Hepatocyte (in vitro differentiated cells): ENCODE data around the gene MRM3. TPM values are rescaled to one million over a fixed set of nuclear protein-coding genes. Genes with fewer than 3 reads are reported as not detected.

Source experiments
- DNase-seq: peaks from one replicate; pipeline ENCODE4 v3.0.0-alpha.2; 2016; ENCODE audit warnings: low spot score
- H2AFZ ChIP-seq: fragments of 200-600 bp; sonication (generic); 2 replicates; pipeline ENCODE4 v1.6.0; 2016; ENCODE audit warnings: antibody characterized with exemption, mild to moderate bottlenecking
- H3K27ac ChIP-seq: fragments of 200-600 bp; sonication (generic); 2 replicates; pipeline ENCODE4 v1.5.1; 2016; ENCODE audit warnings: mild to moderate bottlenecking
- H3K27me3 ChIP-seq: fragments of 200-600 bp; sonication (generic); 2 replicates; pipeline ENCODE4 v1.6.1; 2016
- H3K36me3 ChIP-seq: fragments of 200-600 bp; sonication (generic); replicated peaks from 2 replicates; pipeline ENCODE4 v1.5.1; 2016; ENCODE audit warnings: low read depth; ENCODE audit not compliant: insufficient read depth
- H3K4me1 ChIP-seq: fragments of 200-600 bp; sonication (generic); 2 replicates; pipeline ENCODE4 v1.5.1; 2016; ENCODE audit warnings: mild to moderate bottlenecking, moderate library complexity; ENCODE audit not compliant: insufficient read depth
- H3K4me2 ChIP-seq: fragments of 200-600 bp; sonication (generic); 2 replicates; pipeline ENCODE4 v1.6.0; 2016
- H3K4me3 ChIP-seq: fragments of 200-600 bp; sonication (generic); 2 replicates; pipeline ENCODE4 v1.5.1; 2016; ENCODE audit warnings: mild to moderate bottlenecking
- H3K79me2 ChIP-seq: fragments of 200-600 bp; sonication (generic); 2 replicates; pipeline ENCODE4 v1.6.0; 2017; ENCODE audit warnings: mild to moderate bottlenecking
- H3K9me2 ChIP-seq: fragments of 200-600 bp; sonication (generic); replicated peaks from 2 replicates; pipeline ENCODE4 v1.6.0; 2017; ENCODE audit warnings: mild to moderate bottlenecking; ENCODE audit not compliant: insufficient read depth
- H3K9me3 ChIP-seq: fragments of 200-600 bp; sonication (generic); 2 replicates; pipeline ENCODE4 v1.5.1; 2016; ENCODE audit warnings: low read depth, mild to moderate bottlenecking
- H4K20me1 ChIP-seq: fragments of 200-600 bp; sonication (generic); 2 replicates; pipeline ENCODE4 v1.6.0; 2016; ENCODE audit warnings: mild to moderate bottlenecking; ENCODE audit not compliant: insufficient read depth, poor library complexity, severe bottlenecking
- EZH2 ChIP-seq: fragments of 200-600 bp; sonication (generic); IDR thresholded peaks from 2 replicates; pipeline ENCODE4 v1.6.1; 2016; ENCODE audit warnings: antibody characterized with exemption, mild to moderate bottlenecking, borderline replicate concordance
- EZH2phosphoT487 ChIP-seq: fragments of 200-600 bp; sonication (generic); IDR thresholded peaks from one replicate; pipeline ENCODE4 v1.6.1; 2018; ENCODE audit warnings: antibody characterized with exemption, mild to moderate bottlenecking, low read depth, moderate library complexity; ENCODE audit not compliant: unreplicated experiment, severe bottlenecking
- WGBS: methylation state at CpG from one replicate; pipeline ENCODE4 v1.1.6; 2016; ENCODE audit warnings: low lambda C conversion rate; ENCODE audit errors: missing lambda C conversion rate; 5-methylcytosine and 5-hydroxymethylcytosine counted together
- polyA plus RNA-seq: library from polyadenylated mRNA; unstranded; fragments of >200 nt; fragmentation: Nextera tagmentation; extraction: Ambion mirVana; gene quantifications from 2 replicates; pipeline ENCODE4 v1.2.1, GENCODE V29; 2016
- total RNA-seq: library from RNA; depleted of rRNA; stranded (reverse); fragments of >200 nt; gene quantifications from 2 replicates; pipeline ENCODE4 v1.2.3, GENCODE V29; 2014
- TF ChIP-seq, protein P1 (sequence below): fragments of 200-600 bp; sonication (generic); IDR thresholded peaks from 2 replicates; pipeline ENCODE4 v1.5.1; 2016; ENCODE audit warnings: antibody characterized with exemption, mild to moderate bottlenecking; ENCODE audit not compliant: poor library complexity

MRM3 gene
- total and polyA plus RNA-seq, 2 experiments from 2014 or later: 14.6 to 15.3 TPM

DNA sequence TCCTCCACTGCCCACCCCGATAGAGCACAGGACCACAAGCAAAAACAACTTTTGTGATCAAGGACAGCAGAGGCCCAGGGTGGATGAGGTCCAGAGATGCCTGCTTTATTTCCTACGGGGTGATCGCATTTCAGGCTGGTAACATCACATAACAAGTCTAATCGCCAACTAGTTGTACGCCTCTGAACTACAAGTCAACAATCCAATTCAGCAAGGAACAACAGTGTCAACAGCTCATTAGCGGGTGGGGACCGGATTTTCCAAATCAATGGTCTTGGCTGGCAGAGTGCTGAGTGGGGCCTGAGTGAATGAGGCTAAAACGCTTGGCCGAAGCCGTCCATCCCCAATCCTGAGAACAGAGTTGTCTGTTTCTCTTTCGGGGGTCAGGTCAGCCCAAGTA lies 17.1 kb downstream of the MRM3 start:
- H3K4me3 ChIP-seq: no peak overlapping the region
- H3K27ac ChIP-seq: no peak overlapping the region
- no peak overlapping the region for H2AFZ ChIP-seq
- H3K79me2 ChIP-seq: no peaks in the 10 kb centered on the region
- H3K4me1 ChIP-seq: peaks cover 7% of the 10 kb centered on the region
- no peaks in the 10 kb centered on the region for H4K20me1 ChIP-seq
- no peaks in the 10 kb centered on the region for H3K9me3 ChIP-seq
- no peak for DNase-seq
- no peaks in the 10 kb centered on the region for H3K27me3 ChIP-seq
- WGBS: 92% methylated on average over 11 of the region's 11 CpGs
- TF ChIP-seq EZH2phosphoT487 (no peak), EZH2 (no peak)
- TF ChIP-seq, protein P1, sequence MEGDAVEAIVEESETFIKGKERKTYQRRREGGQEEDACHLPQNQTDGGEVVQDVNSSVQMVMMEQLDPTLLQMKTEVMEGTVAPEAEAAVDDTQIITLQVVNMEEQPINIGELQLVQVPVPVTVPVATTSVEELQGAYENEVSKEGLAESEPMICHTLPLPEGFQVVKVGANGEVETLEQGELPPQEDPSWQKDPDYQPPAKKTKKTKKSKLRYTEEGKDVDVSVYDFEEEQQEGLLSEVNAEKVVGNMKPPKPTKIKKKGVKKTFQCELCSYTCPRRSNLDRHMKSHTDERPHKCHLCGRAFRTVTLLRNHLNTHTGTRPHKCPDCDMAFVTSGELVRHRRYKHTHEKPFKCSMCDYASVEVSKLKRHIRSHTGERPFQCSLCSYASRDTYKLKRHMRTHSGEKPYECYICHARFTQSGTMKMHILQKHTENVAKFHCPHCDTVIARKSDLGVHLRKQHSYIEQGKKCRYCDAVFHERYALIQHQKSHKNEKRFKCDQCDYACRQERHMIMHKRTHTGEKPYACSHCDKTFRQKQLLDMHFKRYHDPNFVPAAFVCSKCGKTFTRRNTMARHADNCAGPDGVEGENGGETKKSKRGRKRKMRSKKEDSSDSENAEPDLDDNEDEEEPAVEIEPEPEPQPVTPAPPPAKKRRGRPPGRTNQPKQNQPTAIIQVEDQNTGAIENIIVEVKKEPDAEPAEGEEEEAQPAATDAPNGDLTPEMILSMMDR: no peak
- no peaks in the 10 kb centered on the region for H3K36me3 ChIP-seq
- H3K9me2 ChIP-seq: no peaks in the 10 kb centered on the region
- H3K4me2 ChIP-seq: no peak overlapping the region

DNA sequence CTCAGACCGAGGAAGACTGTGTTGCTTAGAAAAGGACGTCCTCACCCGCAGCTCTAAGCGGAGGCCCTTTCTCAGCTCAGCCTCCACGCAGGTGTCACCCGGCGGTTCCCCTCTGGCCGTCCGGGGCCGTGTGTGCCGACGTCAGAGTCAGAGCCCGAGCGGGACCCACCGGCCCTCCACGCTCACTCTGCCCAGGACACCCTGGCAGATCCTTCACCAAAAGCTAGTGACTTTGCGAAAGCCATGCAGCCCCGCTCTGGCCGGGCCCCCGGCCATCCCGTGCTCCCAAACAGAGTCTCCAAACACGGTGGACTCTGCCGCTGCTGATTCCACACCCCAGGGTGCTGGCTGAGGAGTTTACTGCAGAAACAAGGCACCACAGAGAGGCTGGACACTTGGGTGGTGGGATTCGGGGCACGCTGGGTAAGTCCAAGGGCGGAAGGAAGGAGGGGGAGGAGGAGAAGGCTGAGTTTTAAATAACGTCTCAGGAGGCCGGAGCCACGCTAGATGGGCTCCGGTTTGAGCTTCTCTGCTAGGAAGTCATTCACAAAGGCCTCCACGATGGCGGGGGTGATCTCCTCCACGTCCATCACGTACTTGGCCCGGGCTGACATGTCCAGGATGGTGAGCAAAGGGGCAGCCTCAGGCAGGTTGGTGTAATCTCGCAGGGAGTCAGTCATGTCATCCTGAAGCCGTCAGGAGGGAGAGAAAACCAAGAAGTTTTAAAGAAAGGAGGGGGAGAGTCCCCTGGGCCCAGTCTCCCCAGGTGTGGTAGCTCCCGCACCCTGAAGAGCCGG lies 18.5 kb downstream of the MRM3 start:
- H3K36me3 ChIP-seq: no peaks in the 10 kb centered on the region
- TF ChIP-seq EZH2phosphoT487 (no peak), EZH2 (no peak)
- TF ChIP-seq, protein P1: no peak
- H3K27me3 ChIP-seq: no peaks in the 10 kb centered on the region
- no peak overlapping the region for H3K4me2 ChIP-seq
- DNase-seq: no peak
- no peak overlapping the region for H3K4me3 ChIP-seq
- no peak overlapping the region for H2AFZ ChIP-seq
- no peak overlapping the region for H3K27ac ChIP-seq
- H3K79me2 ChIP-seq: no peaks in the 10 kb centered on the region
- no peaks in the 10 kb centered on the region for H3K9me2 ChIP-seq
- WGBS: 93% methylated on average over 39 of the region's 39 CpGs
- H3K9me3 ChIP-seq: no peaks in the 10 kb centered on the region
- H3K4me1 ChIP-seq: no peaks in the 10 kb centered on the region
- no peaks in the 10 kb centered on the region for H4K20me1 ChIP-seq

DNA sequence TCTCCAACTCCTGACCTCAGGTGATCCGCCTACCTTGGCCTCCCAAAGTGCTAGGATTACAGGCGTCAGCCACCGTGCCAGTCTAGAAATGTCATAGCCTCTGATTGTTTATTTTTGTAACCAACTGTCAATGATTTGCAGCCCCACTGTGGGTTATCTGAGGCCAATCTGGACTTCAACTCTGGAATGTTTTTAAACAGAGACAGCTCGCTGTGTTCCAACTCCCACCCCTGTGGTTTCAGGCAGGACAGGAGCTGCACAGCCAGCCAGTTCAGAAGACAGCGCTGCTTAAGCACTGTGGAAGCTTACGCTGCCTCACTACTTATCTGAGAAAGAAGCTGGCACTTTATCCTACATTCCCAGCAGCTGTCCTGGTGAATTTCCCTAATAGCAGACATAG lies 19.5 kb downstream of the MRM3 start:
- H3K36me3 ChIP-seq: no peaks in the 10 kb centered on the region
- no peak overlapping the region for H2AFZ ChIP-seq
- H3K4me1 ChIP-seq: no peaks in the 10 kb centered on the region
- H3K27me3 ChIP-seq: no peaks in the 10 kb centered on the region
- WGBS: 61% methylated on average over 6 of the region's 6 CpGs
- H3K4me2 ChIP-seq: no peak overlapping the region
- TF ChIP-seq EZH2phosphoT487: no peak
- TF ChIP-seq EZH2: no peak
- TF ChIP-seq, protein P1: no peak
- H4K20me1 ChIP-seq: no peaks in the 10 kb centered on the region
- H3K79me2 ChIP-seq: no peaks in the 10 kb centered on the region
- no peak overlapping the region for H3K27ac ChIP-seq
- no peak for DNase-seq
- no peaks in the 10 kb centered on the region for H3K9me2 ChIP-seq
- H3K4me3 ChIP-seq: no peak overlapping the region
- no peaks in the 10 kb centered on the region for H3K9me3 ChIP-seq
